ENCODE results near the gene FOXD4L6. TPM values are rescaled to one million over a fixed set of nuclear protein-coding genes. Genes with fewer than 3 reads are reported as not detected.
"Not testable (repeated sequence)": the region's sequence is repeated elsewhere in the genome, so short reads cannot be mapped to it uniquely, and the experiment has no call there.

The FOXD4L6 gene
- total and polyA plus RNA-seq, 9 of the 15 experiments (the other 6 are each of a cell fraction or from before 2014, with no cell fraction given) = not detected

GRCh38 chr9:41141878-41142277 lies 13.4 kb upstream of the FOXD4L6 start:
- H3K4me2 ChIP-seq (ENCODE audit: insufficient read depth, low read length); H3K4me3 ChIP-seq; H3K9me3 ChIP-seq (replicated peaks; ENCODE audit: control insufficient read depth, insufficient read depth, low read depth, low read length); POLR2A ChIA-PET; ATAC-seq; H3K36me3 ChIP-seq (ENCODE audit: control insufficient read depth, insufficient read depth, low read length); DNase-seq (ENCODE audit: extremely low read depth in 1 of 4, low spot score in 3 of 4); H4K20me1 ChIP-seq (replicated peaks; ENCODE audit: control insufficient read depth, insufficient read depth, low read length); H3K9me1 ChIP-seq (ENCODE audit: control insufficient read depth, insufficient read depth, low read length); BruUV-seq (replicated peaks); FAIRE-seq; H3K4me1 ChIP-seq (replicated peaks in 1 of 2; ENCODE audit: control insufficient read depth in 2 of 2, insufficient read depth in 2 of 2, low read length in 2 of 2); intact Hi-C loops (cut with micrococcal nuclease); H2AFZ ChIP-seq (ENCODE audit: low read depth, low read length); H3K79me2 ChIP-seq (ENCODE audit: control insufficient read depth, insufficient read depth, low read length); H3K27ac ChIP-seq (ENCODE audit: extremely low read depth, low read depth, low read length); H3K9ac ChIP-seq (ENCODE audit: insufficient read depth in 1 of 2, low read depth in 2 of 2, low read length in 2 of 2); in situ Hi-C loops (cut with MboI); H3K27me3 ChIP-seq (ENCODE audit: control insufficient read depth in 2 of 2, insufficient read depth in 2 of 2, low read length in 2 of 2); CTCF ChIA-PET (ENCODE audit: low intra/inter-chr PET ratio): not testable (repeated sequence)
- WGBS (ENCODE audit: insufficient coverage, low coverage, missing lambda C conversion rate) = 93% methylated on average over 2 of the region's 2 CpGs

GRCh38 chr9:41126746-41127446 lies 1.6 kb downstream of the FOXD4L6 start:
- H3K9ac ChIP-seq (ENCODE audit: insufficient read depth in 1 of 2, low read depth in 2 of 2, low read length in 2 of 2); H3K9me3 ChIP-seq (replicated peaks; ENCODE audit: control insufficient read depth, insufficient read depth, low read depth, low read length); H3K36me3 ChIP-seq (ENCODE audit: control insufficient read depth, insufficient read depth, low read length); H3K4me2 ChIP-seq (ENCODE audit: insufficient read depth, low read length); H2AFZ ChIP-seq (ENCODE audit: low read depth, low read length); FAIRE-seq; POLR2A ChIA-PET; H3K4me1 ChIP-seq (replicated peaks in 1 of 2; ENCODE audit: control insufficient read depth in 2 of 2, insufficient read depth in 2 of 2, low read length in 2 of 2); H3K27ac ChIP-seq (ENCODE audit: extremely low read depth, low read depth, low read length); ATAC-seq; in situ Hi-C loops (cut with MboI); H3K9me1 ChIP-seq (ENCODE audit: control insufficient read depth, insufficient read depth, low read length); H3K4me3 ChIP-seq; intact Hi-C loops (cut with micrococcal nuclease); DNase-seq (ENCODE audit: extremely low read depth in 1 of 4, low spot score in 3 of 4); H4K20me1 ChIP-seq (replicated peaks; ENCODE audit: control insufficient read depth, insufficient read depth, low read length); H3K27me3 ChIP-seq (ENCODE audit: control insufficient read depth in 2 of 2, insufficient read depth in 2 of 2, low read length in 2 of 2); CTCF ChIA-PET (ENCODE audit: low intra/inter-chr PET ratio); BruUV-seq (replicated peaks); H3K79me2 ChIP-seq (ENCODE audit: control insufficient read depth, insufficient read depth, low read length): not testable (repeated sequence)
- WGBS (ENCODE audit: insufficient coverage, low coverage, missing lambda C conversion rate) = 70% methylated on average over 6 of the region's 45 CpGs

- H3K9me3 ChIP-seq (replicated peaks; ENCODE audit: control insufficient read depth, insufficient read depth, low read depth, low read length); DNase-seq (ENCODE audit: extremely low read depth in 1 of 4, low spot score in 3 of 4); H3K27ac ChIP-seq (ENCODE audit: extremely low read depth, low read depth, low read length); H3K4me2 ChIP-seq (ENCODE audit: insufficient read depth, low read length); in situ Hi-C loops (cut with MboI); POLR2A ChIA-PET; H4K20me1 ChIP-seq (replicated peaks; ENCODE audit: control insufficient read depth, insufficient read depth, low read length); H3K36me3 ChIP-seq (ENCODE audit: control insufficient read depth, insufficient read depth, low read length); intact Hi-C loops (cut with micrococcal nuclease); FAIRE-seq; H3K4me1 ChIP-seq (replicated peaks in 1 of 2; ENCODE audit: control insufficient read depth in 2 of 2, insufficient read depth in 2 of 2, low read length in 2 of 2); H3K9me1 ChIP-seq (ENCODE audit: control insufficient read depth, insufficient read depth, low read length); BruUV-seq (replicated peaks); H3K79me2 ChIP-seq (ENCODE audit: control insufficient read depth, insufficient read depth, low read length); ATAC-seq; H3K9ac ChIP-seq (ENCODE audit: insufficient read depth in 1 of 2, low read depth in 2 of 2, low read length in 2 of 2); H2AFZ ChIP-seq (ENCODE audit: low read depth, low read length); CTCF ChIA-PET (ENCODE audit: low intra/inter-chr PET ratio); H3K27me3 ChIP-seq (ENCODE audit: control insufficient read depth in 2 of 2, insufficient read depth in 2 of 2, low read length in 2 of 2); H3K4me3 ChIP-seq: not testable (repeated sequence)
- no CpG with 5 or more reads among the region's 3 CpGs for WGBS (ENCODE audit: insufficient coverage, low coverage, missing lambda C conversion rate)
Observed at GRCh38 chr9:41125936-41126335, 2.5 kb downstream of the FOXD4L6 start.

- H3K27ac ChIP-seq (ENCODE audit: extremely low read depth, low read depth, low read length); H4K20me1 ChIP-seq (replicated peaks; ENCODE audit: control insufficient read depth, insufficient read depth, low read length); H3K4me1 ChIP-seq (replicated peaks in 1 of 2; ENCODE audit: control insufficient read depth in 2 of 2, insufficient read depth in 2 of 2, low read length in 2 of 2); H2AFZ ChIP-seq (ENCODE audit: low read depth, low read length); H3K9me1 ChIP-seq (ENCODE audit: control insufficient read depth, insufficient read depth, low read length); H3K27me3 ChIP-seq (ENCODE audit: control insufficient read depth in 2 of 2, insufficient read depth in 2 of 2, low read length in 2 of 2); H3K9ac ChIP-seq (ENCODE audit: insufficient read depth in 1 of 2, low read depth in 2 of 2, low read length in 2 of 2); H3K4me3 ChIP-seq; H3K9me3 ChIP-seq (replicated peaks; ENCODE audit: control insufficient read depth, insufficient read depth, low read depth, low read length); FAIRE-seq; H3K4me2 ChIP-seq (ENCODE audit: insufficient read depth, low read length); intact Hi-C loops (cut with micrococcal nuclease); H3K36me3 ChIP-seq (ENCODE audit: control insufficient read depth, insufficient read depth, low read length); ATAC-seq; H3K79me2 ChIP-seq (ENCODE audit: control insufficient read depth, insufficient read depth, low read length); DNase-seq (ENCODE audit: extremely low read depth in 1 of 4, low spot score in 3 of 4); POLR2A ChIA-PET; BruUV-seq (replicated peaks); CTCF ChIA-PET (ENCODE audit: low intra/inter-chr PET ratio); in situ Hi-C loops (cut with MboI): not testable (repeated sequence)
- WGBS (ENCODE audit: insufficient coverage, low coverage, missing lambda C conversion rate) = no CpG with 5 or more reads among the region's 21 CpGs
Observed at GRCh38 chr9:41125109-41125658, 3.3 kb downstream of the FOXD4L6 start.
